ENCODE measurements around the gene NOL3. TPM values are rescaled to one million over a fixed set of nuclear protein-coding genes. Genes with fewer than 3 reads are reported as not detected.

Gene NOL3
- polyA plus RNA-seq, 3 donors = 2.7 to 17.0 (median 3.8) TPM

- peaks cover 0 to 11% (median 7%) of the 10 kb centered on the region in 3 donors for H3K27me3 Mint-ChIP-seq (ENCODE audit: low read depth in 3 of 3)
- H3K4me3 Mint-ChIP-seq = no peak overlapping the region
- no peak overlapping the region for H3K4me3 ChIP-seq (replicated peaks in 1 of 3; ENCODE audit: low read depth in 2 of 3, low read length in 3 of 3)
- no peaks in the 10 kb centered on the region for H3K9me3 ChIP-seq (replicated peaks in 1 of 2; ENCODE audit: control insufficient read depth in 1 of 2, insufficient read depth in 1 of 2, low read length in 2 of 2)
- no peak overlapping the region for H2AFZ ChIP-seq (ENCODE audit: insufficient read depth, low read depth, low read length, poor library complexity, severe bottlenecking)
- H3K27me3 ChIP-seq (ENCODE audit: control insufficient read depth in 2 of 2, insufficient read depth in 2 of 2, low read length in 2 of 2) = no peaks in the 10 kb centered on the region
- peaks cover 32% of the 10 kb centered on the region for H3K4me1 Mint-ChIP-seq
- intact Hi-C loops (cut with micrococcal nuclease) = no loop called here
- TF ChIP-seq, protein P1, sequence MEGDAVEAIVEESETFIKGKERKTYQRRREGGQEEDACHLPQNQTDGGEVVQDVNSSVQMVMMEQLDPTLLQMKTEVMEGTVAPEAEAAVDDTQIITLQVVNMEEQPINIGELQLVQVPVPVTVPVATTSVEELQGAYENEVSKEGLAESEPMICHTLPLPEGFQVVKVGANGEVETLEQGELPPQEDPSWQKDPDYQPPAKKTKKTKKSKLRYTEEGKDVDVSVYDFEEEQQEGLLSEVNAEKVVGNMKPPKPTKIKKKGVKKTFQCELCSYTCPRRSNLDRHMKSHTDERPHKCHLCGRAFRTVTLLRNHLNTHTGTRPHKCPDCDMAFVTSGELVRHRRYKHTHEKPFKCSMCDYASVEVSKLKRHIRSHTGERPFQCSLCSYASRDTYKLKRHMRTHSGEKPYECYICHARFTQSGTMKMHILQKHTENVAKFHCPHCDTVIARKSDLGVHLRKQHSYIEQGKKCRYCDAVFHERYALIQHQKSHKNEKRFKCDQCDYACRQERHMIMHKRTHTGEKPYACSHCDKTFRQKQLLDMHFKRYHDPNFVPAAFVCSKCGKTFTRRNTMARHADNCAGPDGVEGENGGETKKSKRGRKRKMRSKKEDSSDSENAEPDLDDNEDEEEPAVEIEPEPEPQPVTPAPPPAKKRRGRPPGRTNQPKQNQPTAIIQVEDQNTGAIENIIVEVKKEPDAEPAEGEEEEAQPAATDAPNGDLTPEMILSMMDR (IDR thresholded peaks at IDR 0.05) = no peak
- no peak overlapping the region for H3K27ac ChIP-seq (ENCODE audit: low read depth in 1 of 2, low read length in 2 of 2)
- no peaks in the 10 kb centered on the region for H3K79me2 ChIP-seq (ENCODE audit: insufficient read depth, low read length)
- no peak for DNase-seq
- no peaks in the 10 kb centered on the region for H3K9me3 Mint-ChIP-seq
- no peaks in the 10 kb centered on the region for H4K20me1 ChIP-seq (ENCODE audit: insufficient read depth, low read length)
- no peak overlapping the region for H3K9ac ChIP-seq (ENCODE audit: insufficient read depth, low read length, poor library complexity, severe bottlenecking)
- no peaks in the 10 kb centered on the region for H3K36me3 ChIP-seq (replicated peaks in 1 of 2; ENCODE audit: control insufficient read depth in 1 of 2, insufficient read depth in 2 of 2, low read length in 2 of 2)
- WGBS (ENCODE audit: insufficient coverage) = 90% methylated on average over 3 of the region's 8 CpGs
- H3K27ac Mint-ChIP-seq = peak overlapping the region in 1 of 7 donors; percentile 59
- H3K4me1 ChIP-seq (ENCODE audit: control insufficient read depth in 1 of 2, insufficient read depth in 2 of 2, low read length in 2 of 2) = peaks cover 19 to 21% of the 10 kb centered on the region in 2 donors
- no peak overlapping the region for H3K4me2 ChIP-seq (replicated peaks; ENCODE audit: extremely low read depth, low read length, poor library complexity, severe bottlenecking)
- peaks cover 6 to 7% of the 10 kb centered on the region in 2 donors for H3K36me3 Mint-ChIP-seq
These were observed 43.1 kb downstream of the NOL3 start for GRCh38 chr16:67213197-67214019.

- no peaks in the 10 kb centered on the region for H4K20me1 ChIP-seq (ENCODE audit: insufficient read depth, low read length)
- no peak overlapping the region for H3K4me2 ChIP-seq (replicated peaks; ENCODE audit: extremely low read depth, low read length, poor library complexity, severe bottlenecking)
- H3K79me2 ChIP-seq (ENCODE audit: insufficient read depth, low read length) = no peaks in the 10 kb centered on the region
- TF ChIP-seq, protein P1 (IDR thresholded peaks at IDR 0.05) = no peak
- H3K36me3 ChIP-seq (replicated peaks in 1 of 2; ENCODE audit: control insufficient read depth in 1 of 2, insufficient read depth in 2 of 2, low read length in 2 of 2) = no peaks in the 10 kb centered on the region
- Mint-ChIP-seq H3K9me3 (peaks cover 0 to 2% (median 0%) of the 10 kb centered on the region in 7 donors), H3K4me1 (peaks cover 32% of the 10 kb centered on the region), H3K27me3 (ENCODE audit: low read depth in 3 of 3) (peaks cover 0 to 6% (median 5%) of the 10 kb centered on the region in 3 donors), H3K27ac (peak overlapping the region in 2 of 7 donors; percentile 35 to 53), H3K36me3 (peaks cover 6 to 9% of the 10 kb centered on the region in 2 donors), H3K4me3 (no peak overlapping the region)
- H3K9ac ChIP-seq (ENCODE audit: insufficient read depth, low read length, poor library complexity, severe bottlenecking) = no peak overlapping the region
- H3K27me3 ChIP-seq (ENCODE audit: control insufficient read depth in 2 of 2, insufficient read depth in 2 of 2, low read length in 2 of 2) = no peaks in the 10 kb centered on the region
- 70% methylated on average over 4 of the region's 5 CpGs for WGBS (ENCODE audit: insufficient coverage)
- no peak overlapping the region for H3K27ac ChIP-seq (ENCODE audit: low read depth in 1 of 2, low read length in 2 of 2)
- no peaks in the 10 kb centered on the region for H3K9me3 ChIP-seq (replicated peaks in 1 of 2; ENCODE audit: control insufficient read depth in 1 of 2, insufficient read depth in 1 of 2, low read length in 2 of 2)
- H2AFZ ChIP-seq (ENCODE audit: insufficient read depth, low read depth, low read length, poor library complexity, severe bottlenecking) = no peak overlapping the region
- intact Hi-C loops (cut with micrococcal nuclease) = no loop called here
- H3K4me3 ChIP-seq (replicated peaks in 1 of 3; ENCODE audit: low read depth in 2 of 3, low read length in 3 of 3) = no peak overlapping the region
- DNase-seq = no peak
- peaks cover 19 to 21% of the 10 kb centered on the region in 2 donors for H3K4me1 ChIP-seq (ENCODE audit: control insufficient read depth in 1 of 2, insufficient read depth in 2 of 2, low read length in 2 of 2)
These were observed 45.4 kb downstream of the NOL3 start for GRCh38 chr16:67215706-67216105.

All from CD14-positive monocyte (primary cell).